Right cardiac atrium (tissue), 5 donors: ENCODE measurements around the gene SLC16A8. TPM values are rescaled to one million over a fixed set of nuclear protein-coding genes. Genes with fewer than 3 reads are reported as not detected.

ENCODE experiments used
- ATAC-seq, 2 donors: fragments of 200-7000 bp; cut with Tn5 transposase; one replicate each; pipeline versions ENCODE4 v1.8.0 to v1.9.1; 2020; ENCODE audit warnings: moderate library complexity in 2 of 2, mild to moderate bottlenecking in 1 of 2
- DNase-seq, 3 donors: peaks; one replicate each; pipeline ENCODE4 v3.0.0-alpha.2; 2020
- H3K27ac ChIP-seq: one replicate; pipeline ENCODE4 v1.5.1; 2013; ENCODE audit warnings: mild to moderate bottlenecking, low read length, control low read depth, moderate library complexity
- H3K27me3 ChIP-seq: one replicate; pipeline ENCODE4 v1.6.1; 2013; ENCODE audit not compliant: control insufficient read depth, insufficient read depth
- H3K4me1 ChIP-seq: one replicate; pipeline ENCODE4 v1.6.1; 2013; ENCODE audit warnings: low read length; ENCODE audit not compliant: control insufficient read depth, insufficient read depth
- H3K4me3 ChIP-seq: one replicate; pipeline ENCODE4 v1.5.1; 2013; ENCODE audit warnings: low read length, control low read depth
- H3K9me3 ChIP-seq: one replicate; pipeline ENCODE4 v1.6.1; 2013; ENCODE audit warnings: low read length; ENCODE audit not compliant: control insufficient read depth
- WGBS: extraction: QIAGEN DNeasy Blood & Tissue Kit; methylation state at CpG from one replicate; pipeline ENCODE4 v1.1.7; 2013; 5-methylcytosine and 5-hydroxymethylcytosine counted together
- intact Hi-C, 4 donors: fragments of 100-400 bp; cut with DNase I; formaldehyde crosslinking; loops; one replicate each; pipeline versions ENCODE4 v1.11.0 to v1.14.0; 2022 to 2023
- long read RNA-seq, 4 donors: library from polyadenylated mRNA; unstranded; transcript quantifications; one replicate each; pipeline ENCODE4 v2.0.0, GENCODE V29; 2020 to 2021
- polyA plus RNA-seq: library from polyadenylated mRNA; stranded (reverse); fragments of 200-250 nt; gene quantifications from one replicate; pipeline ENCODE4 v1.2.3, GENCODE V29; 2013
- total RNA-seq, 4 donors: library from RNA; stranded (reverse); fragmentation: NEBNext Ultra II Directional; extraction: Animal tissue kit (Norgen Biotek cat#: 25700); gene quantifications; one replicate each; pipeline ENCODE4 v1.2.1, GENCODE V29; 2021
- donor health status: healthy with polysubstance abuse.
- donor health status: DM: no; HTN: yes; CAD: no.
- donor health status: DM: no; HTN: no; CAD: no.
- donor health status: DM: no; HTN: yes; CAD: no; lungs with severe emphysema.
- donor health status: DM: yes; HTN: yes; CAD: no.

The SLC16A8 gene, protein sequence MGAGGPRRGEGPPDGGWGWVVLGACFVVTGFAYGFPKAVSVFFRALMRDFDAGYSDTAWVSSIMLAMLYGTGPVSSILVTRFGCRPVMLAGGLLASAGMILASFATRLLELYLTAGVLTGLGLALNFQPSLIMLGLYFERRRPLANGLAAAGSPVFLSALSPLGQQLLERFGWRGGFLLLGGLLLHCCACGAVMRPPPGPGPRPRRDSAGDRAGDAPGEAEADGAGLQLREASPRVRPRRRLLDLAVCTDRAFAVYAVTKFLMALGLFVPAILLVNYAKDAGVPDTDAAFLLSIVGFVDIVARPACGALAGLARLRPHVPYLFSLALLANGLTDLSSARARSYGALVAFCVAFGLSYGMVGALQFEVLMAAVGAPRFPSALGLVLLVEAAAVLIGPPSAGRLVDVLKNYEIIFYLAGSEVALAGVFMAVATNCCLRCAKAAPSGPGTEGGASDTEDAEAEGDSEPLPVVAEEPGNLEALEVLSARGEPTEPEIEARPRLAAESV
- total RNA-seq (under 1 TPM in 3 of 4 donors, not detected in 1; 0.41 to 0.68 (median 0.57) TPM), polyA plus RNA-seq (0.63 TPM)
- long read RNA-seq, donor 1, result 0 reads
- long read RNA-seq, donor 2, partial matches to known transcripts, result 1 of 1 reads
- long read RNA-seq, donor 2, other reads (novel, unspliced or antisense), result 0 of 1 reads
- long read RNA-seq, donor 3, result 0 reads
- long read RNA-seq, donor 4, result 0 reads

DNA sequence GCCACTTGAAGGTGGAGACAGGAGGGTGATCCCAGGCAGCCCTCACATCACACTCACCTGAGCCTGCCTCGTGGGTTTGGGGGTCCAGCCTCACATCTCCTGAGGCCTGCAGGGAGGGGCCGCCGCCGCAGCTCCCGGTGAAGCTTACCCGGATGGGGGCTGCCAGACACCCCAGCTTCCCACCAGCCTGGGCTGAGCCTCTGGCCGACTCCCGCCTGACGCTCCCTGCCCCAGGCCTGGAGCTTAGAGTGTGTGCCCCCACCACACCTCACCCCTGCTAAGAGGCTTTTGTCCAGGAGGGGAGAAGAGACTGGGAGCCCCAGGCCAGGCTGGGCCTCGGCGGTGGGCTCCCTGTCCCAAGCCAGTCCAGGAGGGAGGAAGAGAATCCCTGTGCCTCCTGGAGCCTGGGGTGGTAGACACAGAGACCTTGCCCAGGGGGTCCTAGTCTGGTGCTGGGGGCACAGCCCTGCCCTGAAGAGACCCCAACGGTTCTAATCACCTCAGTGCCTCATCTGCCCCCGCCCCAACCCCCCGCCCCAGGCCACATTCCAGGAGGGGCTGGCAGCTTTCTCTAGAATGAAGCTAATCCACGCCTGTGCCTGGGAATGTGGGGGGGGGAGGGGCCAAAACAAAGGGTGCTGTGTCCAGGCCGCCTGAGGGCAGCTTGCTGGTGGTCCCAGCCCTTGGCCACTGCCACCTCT lies at the start of gene SLC16A8:
Gene SLC16A8 (minus strand): TSS at position 254 of the 701 bp plus-strand sequence. CDS start 1,311 bp downstream, outside the sequence.
- ATAC-seq (no peak), DNase-seq (peak in 1 of 3 donors; percentile 26)
- intact Hi-C loops, result no loop called here
- 80% methylated on average over 16 of the region's 16 CpGs for WGBS
- H3K9me3 ChIP-seq, result no peaks in the 10 kb centered on the region
- no peak within 1 kb of the TSS for H3K27ac ChIP-seq
- H3K4me3 ChIP-seq, result no peak within 1 kb of the TSS
- H3K27me3 ChIP-seq, result no peaks in the 10 kb centered on the region
- peaks cover 2% of the 10 kb centered on the region for H3K4me1 ChIP-seq

GRCh38 chr22:38133331-38133730 lies 49.3 kb upstream of the SLC16A8 start:
- ATAC-seq, result no peak
- no peaks in the 10 kb centered on the region for H3K9me3 ChIP-seq
- H3K27me3 ChIP-seq, result no peaks in the 10 kb centered on the region
- no peak overlapping the region for H3K27ac ChIP-seq
- intact Hi-C loops, result no loop called here
- no peaks in the 10 kb centered on the region for H3K4me1 ChIP-seq
- H3K4me3 ChIP-seq, result no peak overlapping the region
- WGBS, result 94% methylated on average over 4 of the region's 4 CpGs
- DNase-seq, result no peak

GRCh38 chr22:38132794-38133193 lies 48.8 kb upstream of the SLC16A8 start:
- intact Hi-C loops, result no loop called here
- no peak for DNase-seq
- 96% methylated on average over 28 of the region's 28 CpGs for WGBS

DNA sequence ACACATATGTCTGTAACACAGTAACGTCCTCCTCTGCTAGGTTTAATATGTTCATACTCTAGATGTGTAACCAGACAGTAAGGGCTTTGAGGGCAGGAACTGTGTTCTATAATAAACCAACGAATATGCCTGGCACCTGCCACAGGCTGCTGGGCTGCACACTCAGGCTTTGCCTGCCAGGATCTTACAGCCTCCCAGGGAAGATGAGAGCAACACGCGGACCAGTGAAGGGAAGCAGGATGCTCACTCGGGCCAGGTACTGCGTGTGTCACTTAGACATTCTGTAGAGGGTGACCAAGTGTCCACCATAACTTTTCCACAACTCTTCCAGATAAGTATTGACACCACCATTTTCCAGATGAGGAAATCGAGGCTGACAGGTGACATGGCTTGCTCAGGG lies 48.2 kb upstream of the SLC16A8 start:
- Histone ChIP-seq H3K27me3 (no peaks in the 10 kb centered on the region), H3K4me1 (no peaks in the 10 kb centered on the region), H3K4me3 (no peak overlapping the region), H3K9me3 (no peaks in the 10 kb centered on the region), H3K27ac (no peak overlapping the region)
- 91% methylated on average over 7 of the region's 7 CpGs for WGBS
- intact Hi-C loops, result no loop called here
- DNase-seq (no peak), ATAC-seq (no peak)

More at GRCh38 chr22:38132794-38133193, 48.8 kb upstream of the SLC16A8 start:
- Histone ChIP-seq H3K4me3 (no peak overlapping the region), H3K9me3 (no peaks in the 10 kb centered on the region), H3K27ac (no peak overlapping the region), H3K4me1 (no peaks in the 10 kb centered on the region), H3K27me3 (no peaks in the 10 kb centered on the region)
- ATAC-seq, result no peak

DNA sequence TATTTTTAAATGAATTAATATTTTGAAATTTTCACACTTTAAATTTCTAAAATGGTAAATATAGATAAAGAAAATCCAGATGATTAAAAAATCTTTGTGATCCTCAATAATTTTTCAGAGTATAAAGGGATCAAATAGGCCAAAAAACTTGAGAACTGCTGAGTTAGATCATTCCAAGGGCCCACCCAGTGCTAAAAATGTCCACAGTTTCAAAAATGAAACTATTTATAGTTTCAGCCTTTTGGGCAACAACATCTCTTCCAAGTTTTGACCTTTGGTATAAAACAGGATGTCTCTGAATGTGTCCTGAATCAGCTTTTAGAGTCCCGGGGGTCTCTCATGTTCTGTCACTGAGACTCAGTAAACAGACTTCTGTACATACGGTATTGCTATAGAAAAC lies 47.4 kb upstream of the SLC16A8 start:
- Histone ChIP-seq H3K9me3 (no peaks in the 10 kb centered on the region), H3K27me3 (no peaks in the 10 kb centered on the region), H3K4me3 (no peak overlapping the region), H3K4me1 (no peaks in the 10 kb centered on the region), H3K27ac (no peak overlapping the region)
- 45% methylated on average over 2 of the region's 2 CpGs for WGBS
- intact Hi-C loops, result no loop called here
- DNase-seq (no peak), ATAC-seq (no peak)

GRCh38 chr22:38129856-38130255 lies 45.9 kb upstream of the SLC16A8 start:
- Histone ChIP-seq H3K4me3 (no peak overlapping the region), H3K27me3 (no peaks in the 10 kb centered on the region), H3K27ac (no peak overlapping the region), H3K9me3 (no peaks in the 10 kb centered on the region), H3K4me1 (no peaks in the 10 kb centered on the region)
- WGBS, result 87% methylated on average over 9 of the region's 9 CpGs
- intact Hi-C loops, result no loop called here
- no peak for DNase-seq
- ATAC-seq, result no peak

DNA sequence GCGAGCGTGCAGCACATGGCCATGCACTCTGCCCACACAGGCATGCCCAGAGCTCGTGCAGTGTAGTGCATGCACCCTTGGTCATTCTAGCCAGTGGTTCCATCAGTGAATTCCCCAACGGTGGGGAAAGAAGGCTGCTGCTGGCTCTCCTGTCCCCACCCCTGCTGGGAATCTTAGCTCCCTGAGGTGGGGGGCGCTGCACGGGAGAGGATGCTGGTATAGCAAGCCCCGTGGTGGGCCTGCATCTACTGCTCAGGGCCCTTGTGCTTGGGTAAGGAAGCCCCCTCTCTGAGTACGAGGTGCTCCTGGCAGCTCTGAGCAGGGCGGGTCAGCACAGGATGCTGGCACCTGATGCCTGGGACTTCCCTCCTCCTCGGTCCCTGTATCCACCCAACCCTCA lies 45.0 kb upstream of the SLC16A8 start:
- Histone ChIP-seq H3K27me3 (no peaks in the 10 kb centered on the region), H3K4me1 (no peaks in the 10 kb centered on the region), H3K27ac (no peak overlapping the region), H3K9me3 (no peaks in the 10 kb centered on the region), H3K4me3 (no peak overlapping the region)
- no peak for ATAC-seq
- DNase-seq, result no peak
- intact Hi-C loops, result no loop called here
- WGBS, result 82% methylated on average over 10 of the region's 10 CpGs

DNA sequence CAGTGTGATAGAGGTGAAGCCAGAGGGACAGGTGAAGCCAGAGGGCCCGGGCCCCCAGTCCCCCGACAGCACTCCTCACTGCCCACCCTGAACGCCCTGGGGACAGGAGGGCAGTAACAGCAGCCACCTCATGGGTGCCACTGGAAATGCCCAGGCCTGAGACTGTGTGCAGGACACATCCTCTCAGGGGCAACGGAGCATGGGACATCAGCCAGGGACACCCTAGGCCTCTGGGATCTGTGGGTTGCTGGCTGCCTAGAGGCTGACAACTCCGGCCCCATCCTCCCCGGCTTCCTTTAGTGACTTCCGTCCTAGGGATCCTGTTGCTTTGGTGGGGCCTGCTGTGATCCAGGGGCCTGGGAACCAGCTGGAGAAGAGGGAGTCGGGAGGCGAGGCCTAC lies 43.9 kb upstream of the SLC16A8 start:
- ATAC-seq (no peak), DNase-seq (no peak)
- WGBS, result 88% methylated on average over 9 of the region's 9 CpGs
- Histone ChIP-seq H3K27me3 (no peaks in the 10 kb centered on the region), H3K27ac (no peak overlapping the region), H3K4me1 (no peaks in the 10 kb centered on the region), H3K9me3 (no peaks in the 10 kb centered on the region), H3K4me3 (no peak overlapping the region)
- intact Hi-C loops, result no loop called here

DNA sequence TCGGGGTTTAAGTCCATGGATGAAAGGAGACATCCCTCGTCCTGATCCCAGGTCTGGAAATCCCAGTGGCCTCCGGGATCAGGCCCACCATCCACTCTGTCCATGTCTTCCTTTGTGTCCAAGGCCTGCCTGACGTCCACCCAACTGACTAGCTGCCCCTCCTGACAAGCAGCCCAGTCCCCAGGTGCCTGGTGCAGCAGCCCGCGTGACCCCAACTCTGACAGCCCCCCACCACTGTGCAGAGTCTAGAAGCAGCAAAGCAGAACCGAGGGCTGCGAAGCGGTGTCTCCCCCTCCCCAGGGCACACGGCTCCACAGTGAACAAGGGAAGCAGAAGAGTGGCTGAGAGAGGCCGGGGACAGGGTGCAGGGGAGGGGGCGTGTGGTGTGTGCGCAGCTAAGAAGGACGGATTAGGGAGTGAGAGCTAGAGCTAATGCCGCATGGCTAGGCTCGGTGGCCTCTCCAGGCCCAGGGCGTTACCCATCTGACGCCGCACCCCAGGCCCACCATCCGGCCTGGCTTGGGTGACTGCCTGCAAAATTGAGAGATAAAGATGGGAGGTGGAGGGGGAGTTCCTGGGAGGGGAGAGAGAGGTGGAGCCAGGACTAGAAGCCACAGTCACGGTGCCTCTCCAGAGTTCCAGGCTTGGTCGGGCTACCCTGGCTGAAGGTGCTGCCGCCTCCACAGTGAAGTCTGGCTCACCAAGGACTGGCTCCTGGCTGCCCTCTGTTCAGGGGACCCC lies 43.1 kb upstream of the SLC16A8 start:
- Histone ChIP-seq H3K4me3 (no peak overlapping the region), H3K27ac (no peak overlapping the region), H3K27me3 (no peaks in the 10 kb centered on the region), H3K4me1 (no peaks in the 10 kb centered on the region), H3K9me3 (no peaks in the 10 kb centered on the region)
- DNase-seq (no peak), ATAC-seq (no peak)
- WGBS, result 90% methylated on average over 23 of the region's 23 CpGs
- intact Hi-C loops, result no loop called here

GRCh38 chr22:38125751-38126201 lies 41.8 kb upstream of the SLC16A8 start:
- no peak for DNase-seq

More at GRCh38 chr22:38125751-38126201, 41.8 kb upstream of the SLC16A8 start:
- WGBS, result 82% methylated on average over 11 of the region's 11 CpGs
- no peak overlapping the region for H3K27ac ChIP-seq
- no peak for ATAC-seq
- intact Hi-C loops, result no loop called here
- H3K9me3 ChIP-seq, result no peaks in the 10 kb centered on the region
- no peaks in the 10 kb centered on the region for H3K4me1 ChIP-seq
- no peak overlapping the region for H3K4me3 ChIP-seq
- no peaks in the 10 kb centered on the region for H3K27me3 ChIP-seq
